Kidney epithelial cell (primary cell): Measurements from ENCODE around the gene CKAP2. TPM values are rescaled to one million over a fixed set of nuclear protein-coding genes. Genes with fewer than 3 reads are reported as not detected.
A peak's percentile ranks its signal among the peaks of the same experiment; 100 is the strongest.

Experiments
- DNase-seq: peaks from one replicate; pipeline ENCODE4 v3.0.0-alpha.2; 2010; ENCODE audit warnings: low read depth
- H3K27me3 ChIP-seq: 2 replicates; pipeline ENCODE4 v1.6.0; 2011; ENCODE audit warnings: low read length; ENCODE audit not compliant: control insufficient read depth, insufficient read depth
- H3K36me3 ChIP-seq: 2 replicates; pipeline ENCODE4 v1.5.1; 2011; ENCODE audit warnings: low read length; ENCODE audit not compliant: control insufficient read depth, insufficient read depth
- H3K4me3 ChIP-seq: 2 replicates; pipeline ENCODE4 v1.5.1; 2011; ENCODE audit warnings: low read depth, mild to moderate bottlenecking, control low read depth, low read length
- CTCF ChIP-seq: IDR thresholded peaks from 2 replicates; pipeline ENCODE4 v1.5.1; 2011; ENCODE audit warnings: mild to moderate bottlenecking, moderate library complexity, low read length, control low read depth, inconsistent platforms; ENCODE audit not compliant: insufficient read depth, poor library complexity, severe bottlenecking
- total RNA-seq: library from RNA; depleted of rRNA; stranded (reverse); fragments of >200 nt; gene quantifications from 2 replicates; pipeline ENCODE4 v1.2.3, GENCODE V29; 2015

Gene CKAP2
- total RNA-seq, 1 donor from 2014 or later = 21.9 TPM

DNA sequence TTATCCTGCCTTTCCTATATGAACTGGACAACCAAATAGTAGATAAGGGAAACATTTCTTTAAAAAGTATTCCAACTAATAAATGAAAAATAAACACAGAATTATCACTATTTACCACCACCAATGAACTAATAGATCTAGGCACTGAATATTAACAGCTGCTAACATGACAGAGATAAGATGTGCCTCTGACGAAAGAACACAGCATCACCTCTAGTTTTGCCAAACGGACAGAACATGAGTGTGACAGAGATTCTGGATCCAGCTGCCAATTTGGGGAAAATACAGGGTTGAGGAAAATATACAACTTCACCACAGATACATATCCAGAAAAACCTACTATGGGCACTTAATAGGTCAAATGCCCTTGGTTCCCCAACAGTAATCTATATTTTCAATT is 22.8 kb upstream of the CKAP2 start:
- no peak for TF ChIP-seq CTCF
- no peak for DNase-seq
- Histone ChIP-seq H3K27me3 (no peaks in the 10 kb centered on the region), H3K36me3 (peaks cover 1% of the 10 kb centered on the region), H3K4me3 (no peak overlapping the region)

- no peak for TF ChIP-seq CTCF
- no peak for DNase-seq
- no peaks in the 10 kb centered on the region for H3K27me3 ChIP-seq
- no peaks in the 10 kb centered on the region for H3K36me3 ChIP-seq
- H3K4me3 ChIP-seq = no peak overlapping the region
These were observed 9.0 kb upstream of the CKAP2 start for GRCh38 chr13:52446265-52446664.

GRCh38 chr13:52447354-52447753 is 7.9 kb upstream of the CKAP2 start:
- H3K27me3 ChIP-seq = no peaks in the 10 kb centered on the region
- no peak for DNase-seq
- H3K36me3 ChIP-seq = no peaks in the 10 kb centered on the region
- no peak overlapping the region for H3K4me3 ChIP-seq
- no peak for TF ChIP-seq CTCF

DNA sequence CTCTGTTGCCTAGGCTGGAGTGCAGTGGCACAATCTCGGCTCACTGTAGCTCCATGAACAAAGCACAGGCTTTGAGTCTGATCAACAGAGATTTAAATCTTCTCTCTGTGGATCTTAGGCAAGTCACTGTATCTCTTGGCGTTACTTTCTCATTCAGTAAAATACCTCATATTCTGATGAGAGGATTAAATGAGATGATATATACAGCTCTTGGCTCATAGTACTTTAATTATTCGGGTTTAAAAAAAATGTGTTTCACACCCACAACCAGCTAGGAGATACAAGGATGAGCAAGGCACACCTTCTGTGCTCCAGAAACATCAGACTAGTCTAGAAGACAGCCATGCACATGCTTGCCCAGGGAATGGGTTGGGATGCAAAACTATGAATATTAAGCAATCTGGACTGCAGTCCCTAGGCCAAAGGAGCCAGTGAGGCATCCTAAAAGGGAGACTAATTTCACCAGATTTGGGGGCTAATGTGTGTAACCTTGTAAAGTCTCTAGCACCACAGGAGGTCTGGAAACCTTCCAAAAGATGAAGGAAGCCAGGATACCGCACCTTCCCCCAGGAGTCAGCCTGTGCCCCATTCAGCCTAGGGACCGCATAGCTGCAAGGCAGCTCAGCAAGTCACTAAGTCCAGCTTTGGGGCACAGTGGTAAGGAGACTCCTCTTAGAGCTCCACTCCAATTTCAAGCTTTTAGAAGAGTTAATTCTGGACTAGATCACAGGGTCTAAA is 7.3 kb upstream of the CKAP2 start:
- Histone ChIP-seq H3K4me3 (no peak overlapping the region), H3K36me3 (no peaks in the 10 kb centered on the region), H3K27me3 (no peaks in the 10 kb centered on the region)
- DNase-seq = no peak
- TF ChIP-seq CTCF = no peak

DNA sequence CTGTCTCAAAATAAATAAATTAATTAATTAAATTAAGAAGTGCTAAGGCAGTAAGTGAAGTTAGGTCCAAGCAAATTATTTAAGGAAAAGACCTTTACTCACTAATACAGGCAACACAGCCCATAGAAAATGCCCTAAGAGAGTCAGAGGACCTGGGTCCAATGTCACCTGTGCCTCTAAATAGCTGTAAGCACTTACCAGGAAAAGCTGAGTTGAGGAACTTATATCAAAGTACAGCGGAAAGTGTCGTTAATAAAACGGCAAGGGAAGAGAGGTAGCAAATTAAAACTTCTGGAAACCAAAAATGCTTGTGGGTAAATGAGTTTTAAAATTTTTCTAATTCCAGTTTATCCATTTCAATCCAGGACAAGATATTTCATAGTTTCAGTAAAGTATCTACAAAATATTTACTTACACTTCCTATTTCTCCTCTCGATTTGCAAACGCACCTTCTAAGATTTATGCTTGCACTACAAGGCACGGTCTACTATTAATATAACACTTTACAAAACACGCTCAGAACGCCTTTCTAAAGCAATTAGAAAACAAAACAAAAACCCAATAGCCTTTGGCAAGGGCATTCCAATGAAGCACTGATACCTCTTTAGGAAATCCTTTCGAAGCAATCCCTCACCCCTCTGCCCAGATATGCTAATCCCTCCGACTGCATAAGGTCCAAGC is 5.8 kb upstream of the CKAP2 start:
- DNase-seq = no peak

More for the DNA sequence above, 5.8 kb upstream of the CKAP2 start:
- TF ChIP-seq CTCF = no peak
- no peaks in the 10 kb centered on the region for H3K36me3 ChIP-seq
- H3K4me3 ChIP-seq = peak overlapping the region; percentile 71
- H3K27me3 ChIP-seq = no peaks in the 10 kb centered on the region
